HG03139 (cell line): ENCODE measurements around the gene SSC4D.
"Not testable (repeated sequence)": the region's sequence is repeated elsewhere in the genome, so short reads cannot be mapped to it uniquely, and the experiment has no call there.

ENCODE experiments used
- ATAC-seq: cut with Tn5 transposase; IDR thresholded peaks from one replicate; pipeline ENCODE4 v1.9.1; 2021; ENCODE audit not compliant: unreplicated experiment

Gene SSC4D

DNA sequence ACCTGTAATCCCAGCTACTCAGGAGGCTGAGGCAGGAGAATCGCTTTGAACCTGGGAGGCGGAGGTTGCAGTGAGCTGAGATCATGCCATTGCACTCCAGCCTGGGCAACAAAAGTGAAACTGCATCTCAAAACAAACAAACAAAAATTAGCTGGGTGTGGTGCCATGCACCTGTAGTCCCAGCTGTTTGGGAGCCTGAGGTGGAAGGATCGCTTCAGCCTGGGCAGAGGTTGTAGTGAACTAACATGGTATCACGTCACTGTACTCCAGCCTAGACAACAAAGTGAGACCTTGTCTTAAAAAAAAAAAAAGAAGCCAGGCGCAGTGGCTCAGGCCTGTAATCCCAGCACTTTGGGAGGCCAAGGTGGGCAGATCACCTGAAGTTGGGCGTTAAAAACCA, 21.7 kb downstream of the SSC4D start:
- ATAC-seq: not testable (repeated sequence)

DNA sequence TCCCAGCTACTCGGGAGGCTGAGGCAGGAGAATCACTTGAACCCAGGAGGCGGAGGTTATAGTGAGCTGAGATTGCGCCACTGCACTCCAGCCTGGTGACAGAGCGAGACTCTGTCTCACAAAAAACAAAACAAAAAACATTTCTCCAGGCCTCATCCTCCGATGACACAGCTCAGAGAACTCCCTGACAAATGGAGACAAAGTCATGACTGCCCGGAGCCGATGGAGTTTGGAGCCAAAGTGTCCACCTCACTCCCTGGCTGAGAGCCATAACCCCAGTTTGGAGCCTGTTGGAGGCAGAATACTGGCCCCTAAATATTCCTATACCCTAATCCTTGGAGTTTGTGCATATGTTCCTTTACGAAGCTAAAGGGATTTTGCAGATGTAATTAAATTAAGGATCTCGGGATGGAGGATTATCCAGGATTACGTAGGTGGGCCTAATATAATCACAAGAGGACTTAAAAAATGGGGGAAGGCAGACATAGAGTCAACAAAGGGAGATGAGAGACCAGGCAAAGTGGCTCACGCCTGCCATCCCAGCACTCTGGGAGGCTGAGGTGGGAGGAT, 22.7 kb downstream of the SSC4D start:
- ATAC-seq: no peak

DNA sequence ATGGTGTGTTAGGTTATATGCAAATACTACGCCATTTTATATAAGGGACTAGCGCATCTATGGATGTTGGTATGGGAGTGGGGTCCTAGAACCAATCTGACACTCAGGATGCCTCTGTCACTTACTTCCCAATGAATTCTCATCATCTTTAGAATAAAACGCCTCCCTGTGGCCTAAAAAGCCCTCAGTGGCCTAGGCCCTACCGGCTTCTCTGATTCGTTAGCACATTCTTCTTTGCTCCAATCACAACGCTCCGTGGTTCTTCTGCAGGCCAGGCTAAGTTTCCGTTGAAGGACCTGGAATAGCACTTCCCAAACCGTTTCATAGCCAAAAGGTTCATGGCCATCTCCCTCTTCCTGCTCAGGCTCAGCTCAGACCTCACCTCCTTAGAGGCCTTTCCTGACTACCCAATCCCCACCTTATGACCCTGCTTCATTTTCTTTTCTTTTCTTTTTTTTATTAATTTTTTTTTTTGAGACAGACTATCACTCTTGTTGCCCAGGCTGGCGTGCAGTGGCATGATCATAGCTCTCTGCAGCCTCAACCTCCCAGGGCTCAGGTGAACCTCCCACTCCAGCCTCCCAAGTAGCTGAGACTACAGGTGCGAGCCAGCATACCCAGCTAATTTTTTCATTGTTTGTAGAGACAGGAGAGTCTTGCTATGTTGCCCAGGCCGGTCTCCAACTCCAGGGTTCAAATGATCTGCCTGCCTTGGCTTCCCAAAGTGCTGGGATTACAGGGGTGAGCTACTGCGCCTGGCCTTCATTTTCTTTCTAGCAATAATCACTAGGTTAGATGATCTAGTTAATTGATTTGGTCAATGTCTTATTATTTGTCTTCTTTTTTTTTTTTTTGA, 26.2 kb downstream of the SSC4D start:
- ATAC-seq: no peak

DNA sequence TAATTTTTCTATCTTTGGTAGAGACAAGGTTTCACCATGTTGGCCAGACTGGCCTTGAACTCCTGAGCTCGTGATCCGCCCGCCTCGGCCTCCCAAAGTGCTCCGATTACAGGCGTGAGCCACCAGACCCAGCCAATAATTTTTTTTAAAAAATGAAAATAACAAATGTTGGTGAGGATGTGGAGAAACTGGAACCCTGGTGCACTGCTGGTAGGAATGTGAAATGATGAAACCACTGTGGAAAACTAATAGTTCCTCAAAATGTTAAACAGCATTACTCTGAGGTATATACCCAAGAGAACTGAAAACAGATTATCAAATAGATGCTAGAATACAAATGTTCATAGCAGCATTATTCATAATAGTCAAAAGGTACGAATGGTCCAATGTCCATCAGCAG, 27.7 kb downstream of the SSC4D start:
- ATAC-seq: no peak

DNA sequence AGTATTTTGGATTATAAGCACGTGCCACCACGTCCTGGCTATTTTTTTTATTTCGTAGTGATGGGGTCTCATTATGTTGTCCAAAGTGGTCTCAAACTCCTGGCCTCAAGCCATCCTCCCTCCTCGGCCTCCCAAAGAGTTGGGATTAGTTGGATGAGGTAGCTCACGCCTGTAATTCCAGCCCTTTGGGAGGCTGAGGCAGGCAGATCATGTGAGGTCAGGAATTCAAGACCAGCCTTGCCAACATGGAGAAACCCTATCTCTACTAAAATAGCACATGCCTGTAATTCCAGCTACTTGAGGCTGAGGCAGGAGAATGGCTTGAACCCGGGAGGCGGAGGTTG, 28.9 kb downstream of the SSC4D start:
- ATAC-seq: no peak

DNA sequence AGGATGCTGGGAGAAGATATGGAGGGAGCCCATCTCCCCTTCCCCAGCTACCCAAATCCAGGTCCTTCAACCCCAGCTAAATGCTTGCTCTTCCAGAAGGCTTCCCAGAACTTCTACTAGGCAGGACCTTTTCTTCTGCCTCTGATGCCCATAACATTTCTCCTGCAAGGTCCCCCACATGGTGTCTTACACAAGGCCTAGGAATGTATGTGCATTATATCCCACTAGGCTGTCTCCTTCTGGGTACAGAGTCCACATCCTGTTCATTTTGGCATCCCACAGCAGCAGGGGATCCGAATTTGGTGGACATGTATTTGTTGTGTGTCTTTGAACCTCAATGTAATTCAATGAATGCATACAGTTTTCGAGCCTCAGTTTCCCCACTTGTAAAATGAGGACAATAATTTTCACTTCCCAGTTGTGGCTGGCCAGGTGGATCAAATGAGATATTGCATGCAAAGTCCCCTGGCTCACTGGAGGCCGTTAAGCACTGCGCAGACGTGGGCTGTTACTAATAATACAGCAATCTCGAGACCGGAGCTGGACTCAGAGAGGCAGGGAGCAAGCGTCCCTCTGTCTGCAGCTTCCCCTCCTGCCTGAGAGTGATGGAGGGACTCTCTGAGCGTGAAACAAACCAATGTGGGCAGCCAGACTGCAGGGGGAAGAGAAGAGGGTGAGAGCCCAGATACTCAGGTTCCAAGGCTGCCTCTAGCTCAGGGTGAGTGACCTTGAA, 32.1 kb downstream of the SSC4D start:
- no peak for ATAC-seq

DNA sequence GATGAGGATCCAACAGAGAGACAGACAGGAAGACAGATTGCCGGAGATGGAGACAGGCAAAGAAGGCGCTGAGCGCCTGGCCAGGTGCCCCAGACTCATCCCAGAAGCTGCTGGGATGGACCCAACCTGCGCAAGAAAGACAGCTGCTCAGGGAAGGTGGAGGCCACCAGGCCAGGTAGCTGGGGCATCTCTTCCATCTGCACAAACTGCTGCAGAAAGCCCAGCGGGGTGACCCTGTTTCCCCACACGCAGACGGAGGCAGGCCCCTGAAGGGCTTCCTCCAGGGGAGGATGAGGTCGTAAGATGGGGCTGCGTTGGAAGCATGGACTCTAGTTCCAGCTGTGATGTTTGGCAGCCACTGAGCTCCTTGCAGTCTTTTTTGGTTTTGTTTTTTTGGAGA, 34.2 kb downstream of the SSC4D start:
- no peak for ATAC-seq

DNA sequence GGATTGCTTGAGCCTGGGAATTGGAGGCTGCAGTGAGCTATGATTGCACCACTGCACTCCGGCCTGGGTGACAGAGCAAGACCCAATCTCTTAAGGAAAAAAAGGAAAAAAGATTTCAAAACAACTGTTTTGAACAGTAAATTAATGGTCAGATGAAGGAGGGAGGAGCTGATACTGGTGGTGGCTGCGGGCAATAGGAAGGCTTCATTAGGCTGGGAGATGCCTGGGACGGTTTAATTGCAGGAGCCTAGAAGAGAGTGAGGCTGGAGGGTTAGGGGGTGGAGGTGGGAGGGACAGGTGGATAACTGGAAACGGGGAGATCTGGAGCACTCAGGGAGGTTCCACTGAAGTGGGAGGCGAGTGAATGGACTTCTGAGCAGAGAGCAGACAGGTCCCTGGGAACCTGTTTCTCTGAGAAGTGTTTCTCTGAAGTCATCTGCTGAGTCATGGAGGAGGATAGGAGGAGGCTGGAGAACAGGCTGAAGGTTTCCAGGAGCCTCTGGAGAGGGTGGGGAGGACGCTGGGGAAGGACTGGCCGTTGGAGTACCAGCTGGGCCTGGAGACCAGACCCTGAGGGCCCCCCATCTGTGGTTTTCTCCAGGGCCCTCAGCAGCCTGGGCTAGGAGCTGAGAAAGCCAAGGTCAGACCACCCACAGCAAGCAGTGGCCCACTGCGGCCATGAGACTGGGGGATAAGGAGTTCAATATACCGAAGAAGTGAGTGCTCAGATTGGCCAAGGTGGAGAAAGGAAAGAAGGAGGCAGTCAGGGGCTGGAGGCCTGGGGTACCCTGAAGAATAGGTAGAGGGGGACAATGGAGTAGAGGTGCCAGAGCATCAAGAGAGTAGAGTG, 36.3 kb downstream of the SSC4D start:
- ATAC-seq: no peak

DNA sequence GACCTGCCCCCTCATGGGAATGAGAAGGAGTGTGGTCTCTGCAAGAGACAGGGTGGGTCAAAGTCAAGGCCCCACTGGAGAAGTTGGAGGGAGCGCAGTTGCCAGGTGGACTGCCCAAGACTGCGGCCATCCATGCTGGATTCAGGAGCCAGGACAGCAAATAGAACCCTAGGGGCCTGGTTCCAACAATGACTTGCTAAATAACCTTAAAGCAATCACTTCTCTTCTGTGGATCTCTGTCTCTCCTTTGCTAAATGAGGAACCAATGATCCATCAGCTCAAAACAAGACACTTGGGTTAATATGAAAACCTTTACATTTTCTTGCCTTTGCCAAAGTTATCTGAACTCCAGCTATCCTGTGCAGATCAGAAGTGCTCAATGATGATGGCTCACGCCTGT, 38.1 kb downstream of the SSC4D start:
- no peak for ATAC-seq

DNA sequence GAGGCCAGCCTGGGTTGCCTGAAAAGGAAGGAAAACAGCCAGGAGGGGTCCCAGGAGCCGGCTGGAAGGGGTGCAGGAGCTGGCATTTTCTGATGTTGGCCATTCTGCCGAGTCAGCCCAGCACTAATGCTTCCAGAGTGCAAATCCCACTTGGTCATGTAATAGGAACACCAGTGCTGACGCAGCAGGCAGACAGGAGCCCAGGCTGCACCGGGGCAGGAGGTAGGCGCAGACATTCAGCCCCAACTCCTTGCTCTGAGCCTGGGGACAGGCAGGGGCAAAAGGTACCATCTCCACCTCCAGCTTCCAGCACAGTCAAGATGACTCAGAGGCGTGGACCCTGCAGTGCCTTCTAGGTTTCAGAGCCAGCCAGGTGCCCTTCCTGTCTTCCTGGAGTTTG, 40.5 kb downstream of the SSC4D start:
- no peak for ATAC-seq

DNA sequence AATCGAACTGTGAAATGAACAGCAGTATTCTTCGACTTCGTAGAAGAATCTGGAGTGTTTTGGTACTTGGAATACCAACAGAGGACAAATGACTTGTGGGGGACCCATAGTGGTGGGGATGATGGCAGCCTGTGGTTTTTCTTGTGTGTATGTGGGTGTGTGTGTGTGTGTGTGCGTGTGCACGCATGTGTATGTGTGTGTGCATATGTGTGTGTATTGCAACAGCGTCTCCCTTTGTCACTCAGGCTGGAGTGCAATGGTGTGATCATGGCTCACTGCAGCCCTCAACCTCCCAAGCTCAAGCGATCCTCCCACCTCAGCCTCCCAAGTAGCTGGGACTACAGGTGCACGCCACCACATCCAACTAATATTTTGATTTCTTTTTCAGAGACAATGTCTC, 41.3 kb downstream of the SSC4D start:
- no peak for ATAC-seq

DNA sequence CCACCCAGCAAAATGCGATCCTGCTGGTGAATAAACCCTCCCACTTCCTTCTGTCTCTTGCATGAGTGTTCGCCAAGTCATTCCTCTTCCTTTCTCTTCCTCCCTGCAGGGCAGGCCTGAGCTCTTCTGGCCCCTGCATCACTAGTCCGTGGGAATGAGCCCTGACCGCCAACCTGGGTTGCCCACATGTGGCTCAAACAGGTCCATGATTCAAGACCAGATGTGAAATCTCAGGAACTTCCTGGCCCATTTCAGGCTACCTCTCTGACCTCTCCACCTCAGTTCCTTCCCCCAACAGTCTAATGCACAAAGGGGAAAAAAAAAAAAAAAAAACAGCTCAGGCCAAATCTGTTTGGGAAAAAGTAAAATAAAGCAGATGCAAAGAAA, 45.3 kb downstream of the SSC4D start:
- ATAC-seq: no peak

DNA sequence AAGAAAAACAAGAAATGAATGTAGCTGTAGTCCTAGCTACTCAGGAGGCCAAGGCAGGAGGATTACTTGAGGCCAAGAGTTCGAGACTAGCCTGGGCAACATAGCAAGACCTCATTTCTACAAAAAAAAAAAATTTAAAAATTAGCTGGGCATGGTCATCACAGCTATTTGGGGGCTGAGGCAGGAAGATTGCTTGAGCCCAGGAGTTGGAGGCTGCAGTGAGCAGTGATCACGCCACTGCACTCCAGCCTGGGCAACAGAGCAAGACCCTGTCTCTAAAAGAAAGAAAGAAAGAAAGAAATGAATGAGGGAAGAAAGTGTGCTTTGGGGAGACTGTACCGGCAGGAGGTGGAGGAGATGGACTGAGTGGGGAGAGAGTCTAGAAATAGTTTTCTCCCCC, 45.7 kb downstream of the SSC4D start:
- ATAC-seq: not testable (repeated sequence)

DNA sequence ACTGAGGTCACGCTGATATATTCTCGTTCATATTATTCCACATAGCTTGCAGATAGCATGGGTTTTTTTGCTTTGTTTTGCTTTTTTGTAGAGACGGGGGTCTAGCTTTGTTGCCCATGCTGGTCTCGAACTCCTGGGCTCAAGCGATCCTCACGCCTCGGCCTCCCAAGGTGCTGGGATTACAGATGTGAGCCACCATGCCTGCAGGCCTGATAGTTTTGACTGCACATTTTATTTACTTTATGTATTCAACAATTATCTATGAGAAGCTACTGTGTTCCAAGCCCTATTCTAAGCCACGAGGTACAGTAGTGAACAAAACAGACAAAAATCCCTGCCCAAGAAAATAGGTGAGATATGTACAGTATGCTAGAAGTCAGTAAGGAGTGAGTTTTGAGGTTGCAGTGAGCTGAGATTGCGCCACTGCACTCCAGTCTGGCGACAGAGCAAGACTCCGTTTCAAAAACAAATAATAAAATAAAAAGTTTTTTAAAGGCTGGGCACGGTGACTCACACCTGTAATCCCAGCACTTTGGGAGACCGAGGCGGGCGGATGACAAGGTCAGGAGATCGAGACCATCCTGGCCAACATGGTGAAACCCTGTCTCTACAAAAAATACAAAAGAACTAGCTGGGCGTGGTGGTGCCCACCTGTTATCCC, 49.4 kb downstream of the SSC4D start:
- ATAC-seq: no peak

DNA sequence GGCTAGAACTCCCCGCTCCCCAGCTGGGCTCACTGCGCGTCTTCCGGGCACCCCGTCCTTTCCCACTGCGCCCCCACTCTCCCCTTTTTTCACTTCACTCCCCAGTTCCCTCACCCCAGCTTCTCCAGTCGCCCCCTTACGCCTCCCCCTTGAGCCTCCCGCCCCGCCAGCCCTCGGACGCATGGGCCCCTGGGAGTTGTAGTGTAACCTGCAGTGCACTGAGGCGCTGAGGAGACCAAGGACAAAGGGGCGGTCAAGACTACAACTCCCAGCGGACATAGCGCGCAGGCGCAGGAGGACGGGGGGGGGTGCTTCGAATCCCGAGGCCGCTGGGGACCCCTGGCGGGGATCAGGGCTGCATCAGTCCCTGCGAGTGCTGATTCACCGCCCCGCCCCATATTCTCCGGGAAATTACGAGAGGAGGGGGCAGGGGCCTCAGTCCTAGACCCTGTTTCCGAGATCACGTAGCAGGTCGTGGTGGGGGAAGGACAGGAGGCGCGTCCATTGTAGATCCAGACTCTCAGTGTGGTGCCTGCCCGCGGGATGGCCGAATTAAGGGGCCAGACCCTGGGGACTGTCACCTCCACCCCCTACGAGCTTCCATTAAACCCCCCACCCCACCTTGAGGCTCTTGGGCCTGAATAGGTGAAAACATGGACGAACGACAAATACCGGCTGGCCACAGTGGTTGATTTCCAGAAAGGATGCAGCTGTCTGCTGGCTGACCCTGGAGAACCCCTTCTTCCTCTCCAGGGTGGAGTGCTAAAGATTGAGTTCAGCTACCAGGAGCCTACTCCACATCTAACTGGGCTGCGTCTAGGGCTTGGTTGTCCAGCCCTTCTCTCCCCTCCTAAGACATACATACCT, 50.2 kb downstream of the SSC4D start:
- ATAC-seq: peak; percentile 92

DNA sequence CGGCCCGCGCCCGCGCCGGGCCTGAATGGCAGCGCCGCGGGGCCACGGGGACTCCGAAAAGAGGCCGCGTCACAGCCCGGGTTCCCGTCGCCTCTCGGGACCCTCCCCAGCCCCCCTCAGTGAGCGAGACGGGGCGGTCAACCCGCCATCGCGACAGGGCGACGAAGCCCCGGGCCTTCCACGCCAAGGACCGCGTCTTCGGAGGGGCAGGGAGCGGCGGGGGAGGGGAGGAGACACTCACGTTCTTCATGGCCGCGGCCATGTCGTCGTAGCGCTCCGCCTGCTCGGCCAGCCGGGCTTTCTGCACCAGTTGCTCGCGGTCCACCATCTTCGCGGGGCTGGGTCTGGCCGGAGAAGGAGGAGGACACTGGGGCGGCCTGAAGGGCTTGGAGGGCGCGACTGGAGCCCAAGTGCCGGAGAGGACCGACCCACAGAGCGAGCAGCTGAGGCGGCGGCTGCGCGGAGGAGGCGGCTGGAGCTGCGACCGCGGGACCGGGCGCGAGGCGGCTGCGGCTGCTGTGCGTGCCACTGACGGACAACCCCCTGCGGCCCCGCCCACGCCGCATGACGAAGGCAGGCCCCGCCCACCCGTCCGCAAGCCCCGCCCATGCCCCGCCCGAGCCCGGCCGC, 50.9 kb downstream of the SSC4D start, which contains the start of gene YWHAG:
Gene YWHAG (minus strand): TSS at position 511 of the 630 bp plus-strand sequence. CDS start 183 bp downstream, at position 328.
- ATAC-seq: peak; percentile 59

DNA sequence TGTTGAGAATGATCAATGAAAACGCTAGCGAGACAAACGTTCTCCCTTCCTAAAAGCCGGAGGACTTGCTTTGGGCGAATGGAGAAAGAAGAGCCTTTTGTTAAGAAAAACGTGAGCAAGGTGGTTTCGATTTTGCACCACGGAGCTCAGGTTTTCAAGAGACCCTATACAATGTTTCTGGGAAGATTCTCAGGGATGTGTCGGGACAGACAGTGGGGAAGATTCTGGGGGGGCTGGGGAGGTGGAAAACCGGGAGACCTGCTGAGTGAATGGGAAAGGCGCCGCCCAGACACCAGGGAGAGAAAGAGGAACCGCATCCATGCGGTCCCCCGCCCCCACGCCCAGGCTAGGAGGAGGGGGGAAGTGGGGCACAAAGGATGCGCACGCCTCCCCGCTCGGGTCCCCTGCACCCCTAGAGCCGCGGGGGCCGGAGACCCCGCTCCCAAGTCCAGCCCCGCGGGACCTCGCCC, 51.5 kb downstream of the SSC4D start:
- ATAC-seq: no peak

DNA sequence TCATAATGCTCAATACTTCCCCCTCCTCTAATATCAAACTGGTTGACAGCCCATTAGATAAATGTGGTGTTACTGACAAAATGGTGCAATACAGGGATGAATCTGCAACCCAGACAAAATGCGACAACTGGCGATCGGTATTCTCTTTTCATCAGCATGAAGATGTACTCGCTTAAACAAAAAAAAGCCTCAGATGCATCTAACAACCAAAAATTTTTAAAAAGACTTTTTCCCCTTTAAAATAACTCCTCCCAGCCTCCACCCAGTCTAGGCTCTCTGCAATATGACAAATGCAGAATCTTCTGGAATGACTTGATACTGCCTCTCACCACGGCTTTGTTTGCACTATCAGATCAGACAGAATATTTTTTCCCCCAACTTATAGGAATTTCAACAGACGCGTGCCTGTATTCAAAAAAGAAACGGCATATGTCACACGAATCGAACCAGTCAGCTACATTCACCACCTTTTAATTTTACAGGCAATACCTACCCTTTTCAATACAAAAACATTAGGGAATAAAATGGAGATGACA, 52.0 kb downstream of the SSC4D start:
- no peak for ATAC-seq

DNA sequence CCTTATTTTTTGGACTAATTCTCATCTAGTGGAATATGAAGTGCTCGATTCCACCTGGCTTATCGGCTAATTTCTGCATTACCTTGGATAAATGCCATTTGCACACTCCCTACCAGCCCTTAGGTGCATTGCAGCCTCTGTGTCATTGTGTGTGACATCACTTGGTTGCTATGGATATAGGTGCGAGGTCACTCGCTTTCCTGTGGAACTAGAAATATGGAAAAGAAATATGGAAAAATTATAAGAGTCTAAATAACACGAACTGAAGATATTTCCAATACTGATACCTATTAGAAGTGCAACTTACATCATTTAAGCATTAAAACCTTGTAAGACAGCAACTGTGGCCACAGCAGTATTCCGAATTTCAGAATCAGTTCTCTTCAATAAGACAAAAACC, 52.7 kb downstream of the SSC4D start:
- no peak for ATAC-seq
